Testis (tissue), 2 donors: ENCODE results near the gene DNM1L.

ENCODE experiments used
- CTCF ChIP-seq, 3 experiments: fragments of 450-650 bp in 2 of 3; fragments of 200-600 bp in 1 of 3; sonication (generic) in 1 of 3; IDR thresholded peaks; one replicate each; pipeline ENCODE4 v1.5.1; 2016 to 2019; ENCODE audit warnings: antibody characterized with exemption in 3 of 3, mild to moderate bottlenecking in 2 of 3, moderate library complexity in 1 of 3
- POLR2A ChIP-seq: fragments of 450-650 bp; IDR thresholded peaks from one replicate; pipeline ENCODE4 v1.6.1; 2017; ENCODE audit warnings: antibody characterized with exemption, mild to moderate bottlenecking, moderate library complexity

GRCh38 chr12:32651151-32651955, 27.7 kb upstream of the DNM1L start:
- no peak for TF ChIP-seq CTCF (IDR thresholded peaks at IDR 0.05)
- TF ChIP-seq POLR2A = no peak
